ENCODE measurements around the gene TNFRSF12A.

The TNFRSF12A gene

GRCh38 chr16:2976673-2977072 is 43.5 kb upstream of the TNFRSF12A start:
- WGBS (ENCODE audit: insufficient coverage, insufficient read length), result no CpG with 5 or more reads among the region's 15 CpGs
- no peak for DNase-seq (ENCODE audit: low read depth, low spot score)

DNA sequence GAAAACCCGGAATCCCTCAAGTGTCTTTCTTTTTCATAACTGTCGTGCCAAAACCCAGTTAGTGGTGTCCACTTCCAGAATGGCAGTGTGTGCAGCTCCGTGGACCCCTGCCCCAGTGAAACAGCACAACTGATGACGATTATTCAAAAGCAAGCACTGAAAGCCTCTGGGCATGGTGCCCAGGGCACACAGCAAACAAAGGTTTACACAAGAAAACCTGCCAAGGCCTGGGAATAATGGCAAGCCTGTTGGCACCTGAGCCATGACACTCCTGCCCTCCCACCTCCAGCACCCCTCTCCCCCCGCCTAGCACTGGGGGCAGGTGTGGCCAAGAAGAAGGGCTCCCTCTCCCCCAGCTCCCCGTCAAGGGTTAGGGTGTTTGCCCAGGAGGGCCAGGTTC is 42.7 kb upstream of the TNFRSF12A start:
- H3K27me3 ChIP-seq (ENCODE audit: control insufficient read depth, insufficient read depth, low read length), result no peaks in the 10 kb centered on the region
- peaks cover 33% of the 10 kb centered on the region for H3K36me3 ChIP-seq (ENCODE audit: control insufficient read depth, insufficient read depth, low read length)
- H3K4me1 ChIP-seq (ENCODE audit: control insufficient read depth, insufficient read depth, low read length), result peaks cover 3% of the 10 kb centered on the region; the same call in 1 of the 2 replicates
- no CpG with 5 or more reads among the region's 6 CpGs for WGBS (ENCODE audit: insufficient coverage, insufficient read length)
- no peak for DNase-seq (ENCODE audit: low read depth, low spot score)
- no peaks in the 10 kb centered on the region for H3K9me3 ChIP-seq (ENCODE audit: control insufficient read depth, insufficient read depth, low read length)
- H3K27ac ChIP-seq (ENCODE audit: low read length), result no peak overlapping the region
- H3K4me3 ChIP-seq (ENCODE audit: low read length), result no peak overlapping the region

More at GRCh38 chr16:2976673-2977072, 43.5 kb upstream of the TNFRSF12A start:
- Histone ChIP-seq H3K4me1 (ENCODE audit: control insufficient read depth, insufficient read depth, low read length) (peaks cover under 1% of the 10 kb centered on the region; the same call in 1 of the 2 replicates), H3K4me3 (ENCODE audit: low read length) (no peak overlapping the region), H3K36me3 (ENCODE audit: control insufficient read depth, insufficient read depth, low read length) (peaks cover 41% of the 10 kb centered on the region), H3K9me3 (ENCODE audit: control insufficient read depth, insufficient read depth, low read length) (no peaks in the 10 kb centered on the region), H3K27me3 (ENCODE audit: control insufficient read depth, insufficient read depth, low read length) (no peaks in the 10 kb centered on the region), H3K27ac (ENCODE audit: low read length) (no peak overlapping the region)

- no peak overlapping the region for H3K27ac ChIP-seq (ENCODE audit: low read length)
- no peaks in the 10 kb centered on the region for H3K9me3 ChIP-seq (ENCODE audit: control insufficient read depth, insufficient read depth, low read length)
- no peaks in the 10 kb centered on the region for H3K27me3 ChIP-seq (ENCODE audit: control insufficient read depth, insufficient read depth, low read length)
- DNase-seq (ENCODE audit: low read depth, low spot score), result no peak
- WGBS (ENCODE audit: insufficient coverage, insufficient read length), result no CpG with 5 or more reads among the region's 43 CpGs
- H3K4me3 ChIP-seq (ENCODE audit: low read length), result peak overlapping the region; percentile 88
- peaks cover 20% of the 10 kb centered on the region for H3K36me3 ChIP-seq (ENCODE audit: control insufficient read depth, insufficient read depth, low read length)
- H3K4me1 ChIP-seq (ENCODE audit: control insufficient read depth, insufficient read depth, low read length), result peaks cover 5% of the 10 kb centered on the region; the same call in 1 of the 2 replicates
Measured at GRCh38 chr16:2979669-2980226, 40.4 kb upstream of the TNFRSF12A start.

- Histone ChIP-seq H3K27ac (ENCODE audit: low read length) (no peak within 1 kb of the TSS), H3K4me3 (ENCODE audit: low read length) (peak within 1 kb of the TSS; percentile 88), H3K27me3 (ENCODE audit: control insufficient read depth, insufficient read depth, low read length) (no peaks in the 10 kb centered on the region), H3K36me3 (ENCODE audit: control insufficient read depth, insufficient read depth, low read length) (peaks cover 12% of the 10 kb centered on the region), H3K9me3 (ENCODE audit: control insufficient read depth, insufficient read depth, low read length) (no peaks in the 10 kb centered on the region), H3K4me1 (ENCODE audit: control insufficient read depth, insufficient read depth, low read length) (peaks cover 5% of the 10 kb centered on the region; the same call in 1 of the 2 replicates)
- no peak for DNase-seq (ENCODE audit: low read depth, low spot score)
- WGBS (ENCODE audit: insufficient coverage, insufficient read length), result no CpG with 5 or more reads among the region's 91 CpGs
Measured at GRCh38 chr16:2980227-2981176, 39.7 kb upstream of the TNFRSF12A start, which contains the start of gene PKMYT1. Gene PKMYT1 (minus strand): TSS chr16:2980446. CDS start chr16:2979657, 789 bp downstream.

DNA sequence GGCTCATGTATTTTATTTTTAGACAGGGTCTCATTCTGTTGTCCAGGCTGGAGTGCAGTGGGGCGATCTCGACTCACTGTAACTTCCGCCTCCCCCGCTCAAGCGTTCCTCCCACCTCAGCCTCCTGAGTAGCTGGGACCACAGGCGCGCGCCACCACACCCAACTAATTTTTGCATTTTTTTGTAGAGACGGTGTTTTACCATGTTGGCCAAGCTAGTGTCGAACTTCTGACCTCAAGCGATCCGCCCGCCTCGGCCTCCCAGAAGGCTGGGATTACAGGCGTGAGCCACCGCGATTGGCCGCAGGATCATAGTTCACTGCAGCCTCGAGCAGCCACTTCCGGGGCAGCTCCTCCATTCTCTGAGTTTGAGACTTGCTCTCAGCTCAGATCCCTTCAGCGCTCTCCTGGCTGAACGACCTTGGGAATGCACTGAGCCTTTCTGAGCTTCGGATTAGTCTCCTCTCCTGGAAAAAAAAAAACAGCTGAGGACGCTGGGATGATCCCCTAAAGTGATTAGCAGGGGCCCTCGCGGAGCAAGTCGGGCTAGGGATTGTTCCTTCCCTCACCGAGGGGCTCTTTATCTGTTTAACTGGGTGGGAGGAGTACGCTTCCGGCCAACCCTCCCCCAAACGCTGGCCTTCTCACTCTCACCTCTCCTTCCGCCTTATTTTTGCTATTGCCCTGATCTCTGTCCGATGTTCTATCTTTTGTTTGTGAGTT is 38.8 kb upstream of the TNFRSF12A start:
- DNase-seq (ENCODE audit: low read depth, low spot score), result no peak
- peaks cover 5% of the 10 kb centered on the region for H3K36me3 ChIP-seq (ENCODE audit: control insufficient read depth, insufficient read depth, low read length)
- no CpG with 5 or more reads among the region's 33 CpGs for WGBS (ENCODE audit: insufficient coverage, insufficient read length)
- H3K27ac ChIP-seq (ENCODE audit: low read length), result peak overlapping the region; percentile 49
- H3K9me3 ChIP-seq (ENCODE audit: control insufficient read depth, insufficient read depth, low read length), result no peaks in the 10 kb centered on the region
- no peak overlapping the region; the same call in 1 of the 2 replicates for H3K4me3 ChIP-seq (ENCODE audit: low read length)
- no peaks in the 10 kb centered on the region for H3K27me3 ChIP-seq (ENCODE audit: control insufficient read depth, insufficient read depth, low read length)
- H3K4me1 ChIP-seq (ENCODE audit: control insufficient read depth, insufficient read depth, low read length), result peaks cover 5% of the 10 kb centered on the region; the same call in 1 of the 2 replicates

DNA sequence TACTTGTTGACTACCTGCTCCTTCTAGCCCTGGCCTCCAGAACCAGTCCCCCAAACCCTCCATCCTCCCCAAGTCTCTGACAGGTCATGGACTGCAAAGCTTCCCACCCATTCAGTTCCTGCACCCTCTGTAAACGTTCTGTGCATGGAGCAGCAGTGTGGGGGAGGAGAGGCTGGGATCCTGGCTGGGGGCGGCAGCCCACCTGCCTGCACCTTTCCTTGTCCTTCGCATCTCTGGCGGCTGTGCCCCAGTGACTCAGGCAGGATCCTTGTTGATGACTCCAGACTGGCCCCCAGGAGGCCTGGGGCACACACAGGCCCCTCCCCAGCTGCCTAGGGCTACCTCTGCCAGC is 38.3 kb upstream of the TNFRSF12A start:
- H3K36me3 ChIP-seq (ENCODE audit: control insufficient read depth, insufficient read depth, low read length), result peaks cover 1% of the 10 kb centered on the region
- no peak overlapping the region for H3K4me3 ChIP-seq (ENCODE audit: low read length)
- H3K27me3 ChIP-seq (ENCODE audit: control insufficient read depth, insufficient read depth, low read length), result no peaks in the 10 kb centered on the region
- H3K27ac ChIP-seq (ENCODE audit: low read length), result peak overlapping the region; percentile 49
- no CpG with 5 or more reads among the region's 4 CpGs for WGBS (ENCODE audit: insufficient coverage, insufficient read length)
- H3K9me3 ChIP-seq (ENCODE audit: control insufficient read depth, insufficient read depth, low read length), result no peaks in the 10 kb centered on the region
- H3K4me1 ChIP-seq (ENCODE audit: control insufficient read depth, insufficient read depth, low read length), result peaks cover 5% of the 10 kb centered on the region
- DNase-seq (ENCODE audit: low read depth, low spot score), result no peak

DNA sequence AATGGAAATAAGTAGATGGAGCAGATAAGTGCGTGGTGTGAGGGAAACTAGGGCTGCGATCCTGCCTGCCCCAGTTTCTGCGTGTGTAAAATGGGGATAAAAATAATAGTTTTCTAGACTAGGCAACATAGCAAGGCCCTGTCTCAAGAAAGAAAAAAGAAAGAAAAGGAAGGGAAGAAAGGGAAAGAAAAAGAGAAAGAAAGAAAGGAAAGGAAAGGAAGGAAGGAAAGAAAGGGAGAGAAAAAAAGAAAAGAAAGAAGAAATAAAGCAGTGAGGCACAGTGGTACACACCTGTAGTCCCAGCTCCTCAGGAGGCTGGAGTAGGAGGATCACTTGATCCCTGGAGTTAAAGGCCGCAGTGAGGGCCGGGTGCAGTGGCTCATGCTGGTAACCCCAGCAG is 37.8 kb upstream of the TNFRSF12A start:
- 100% methylated on average over 1 of the region's 5 CpGs for whole genome bisulfite sequencing (ENCODE audit: insufficient coverage, insufficient read length)
- no peaks in the 10 kb centered on the region for H3K9me3 ChIP-seq (ENCODE audit: control insufficient read depth, insufficient read depth, low read length)
- no peak overlapping the region for H3K27ac ChIP-seq (ENCODE audit: low read length)

GRCh38 chr16:2983706-2984136 is 36.4 kb upstream of the TNFRSF12A start:
- H3K27me3 ChIP-seq (ENCODE audit: control insufficient read depth, insufficient read depth, low read length), result no peaks in the 10 kb centered on the region
- no peaks in the 10 kb centered on the region for H3K9me3 ChIP-seq (ENCODE audit: control insufficient read depth, insufficient read depth, low read length)
- H3K36me3 ChIP-seq (ENCODE audit: control insufficient read depth, insufficient read depth, low read length), result no peaks in the 10 kb centered on the region; the same call in 1 of the 2 replicates
- no peak overlapping the region for H3K4me3 ChIP-seq (ENCODE audit: low read length)
- no peak overlapping the region for H3K27ac ChIP-seq (ENCODE audit: low read length)
- no peak for DNase-seq (ENCODE audit: low read depth, low spot score)
- WGBS (ENCODE audit: insufficient coverage, insufficient read length), result no CpG with 5 or more reads among the region's 42 CpGs
- peaks cover 5% of the 10 kb centered on the region for H3K4me1 ChIP-seq (ENCODE audit: control insufficient read depth, insufficient read depth, low read length)

More for the DNA sequence above, 37.8 kb upstream of the TNFRSF12A start:
- H3K4me1 ChIP-seq (ENCODE audit: control insufficient read depth, insufficient read depth, low read length), result peaks cover 5% of the 10 kb centered on the region
- no peak overlapping the region for H3K4me3 ChIP-seq (ENCODE audit: low read length)
- H3K27me3 ChIP-seq (ENCODE audit: control insufficient read depth, insufficient read depth, low read length), result no peaks in the 10 kb centered on the region
- H3K36me3 ChIP-seq (ENCODE audit: control insufficient read depth, insufficient read depth, low read length), result no peaks in the 10 kb centered on the region; the same call in none of the 2 replicates
- DNase-seq (ENCODE audit: low read depth, low spot score), result no peak

GRCh38 chr16:2985462-2985861 is 34.7 kb upstream of the TNFRSF12A start:
- H3K27ac ChIP-seq (ENCODE audit: low read length), result no peak overlapping the region
- H3K27me3 ChIP-seq (ENCODE audit: control insufficient read depth, insufficient read depth, low read length), result no peaks in the 10 kb centered on the region
- no CpG with 5 or more reads among the region's 9 CpGs for WGBS (ENCODE audit: insufficient coverage, insufficient read length)

GRCh38 chr16:2985893-2986355 is 34.2 kb upstream of the TNFRSF12A start:
- Histone ChIP-seq H3K27ac (ENCODE audit: low read length) (no peak overlapping the region), H3K4me3 (ENCODE audit: low read length) (no peak overlapping the region), H3K4me1 (ENCODE audit: control insufficient read depth, insufficient read depth, low read length) (peaks cover 14% of the 10 kb centered on the region), H3K9me3 (ENCODE audit: control insufficient read depth, insufficient read depth, low read length) (no peaks in the 10 kb centered on the region), H3K27me3 (ENCODE audit: control insufficient read depth, insufficient read depth, low read length) (no peaks in the 10 kb centered on the region), H3K36me3 (ENCODE audit: control insufficient read depth, insufficient read depth, low read length) (no peaks in the 10 kb centered on the region; the same call in 1 of the 2 replicates)
- WGBS (ENCODE audit: insufficient coverage, insufficient read length), result no CpG with 5 or more reads among the region's 15 CpGs
- no peak for DNase-seq (ENCODE audit: low read depth, low spot score)

More at GRCh38 chr16:2985462-2985861, 34.7 kb upstream of the TNFRSF12A start:
- H3K4me3 ChIP-seq (ENCODE audit: low read length), result no peak overlapping the region
- H3K36me3 ChIP-seq (ENCODE audit: control insufficient read depth, insufficient read depth, low read length), result no peaks in the 10 kb centered on the region; the same call in 1 of the 2 replicates
- no peak for DNase-seq (ENCODE audit: low read depth, low spot score)
- H3K4me1 ChIP-seq (ENCODE audit: control insufficient read depth, insufficient read depth, low read length), result peaks cover 10% of the 10 kb centered on the region
- no peaks in the 10 kb centered on the region for H3K9me3 ChIP-seq (ENCODE audit: control insufficient read depth, insufficient read depth, low read length)

All from iPS DF 6.9 (cell line).